Globus pallidus (tissue), 1 donor: ENCODE measurements around the gene S100Z.
A peak's percentile ranks its signal among the peaks of the same experiment; 100 is the strongest.
"Not testable (repeated sequence)": the region's sequence is repeated elsewhere in the genome, so short reads cannot be mapped to it uniquely, and the experiment has no call there.

Source experiments
- DNase-seq: peaks from one replicate; pipeline ENCODE4 v3.0.0-alpha.2; 2015; ENCODE audit warnings: low spot score

The S100Z gene

DNA sequence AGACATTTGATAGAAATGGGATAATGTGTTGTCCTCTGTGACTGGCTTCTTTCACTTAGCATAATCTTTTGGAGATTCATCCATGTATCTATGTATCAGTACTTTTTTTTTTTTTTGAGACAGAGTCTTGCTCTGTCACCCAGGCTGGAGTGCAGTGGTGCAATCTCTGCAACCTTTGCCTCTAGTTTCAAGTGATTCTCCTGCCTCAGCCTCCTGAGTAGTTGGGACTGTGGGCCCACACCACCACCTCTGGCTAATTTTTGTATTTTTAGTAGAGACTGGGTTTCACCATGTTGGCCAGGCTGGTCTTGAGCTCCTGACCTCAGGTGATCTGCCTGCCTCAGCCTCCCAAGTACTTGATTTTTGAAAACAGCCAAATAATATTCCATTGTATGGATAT, 23.4 kb upstream of the S100Z start:
- not testable (repeated sequence) for DNase-seq

DNA sequence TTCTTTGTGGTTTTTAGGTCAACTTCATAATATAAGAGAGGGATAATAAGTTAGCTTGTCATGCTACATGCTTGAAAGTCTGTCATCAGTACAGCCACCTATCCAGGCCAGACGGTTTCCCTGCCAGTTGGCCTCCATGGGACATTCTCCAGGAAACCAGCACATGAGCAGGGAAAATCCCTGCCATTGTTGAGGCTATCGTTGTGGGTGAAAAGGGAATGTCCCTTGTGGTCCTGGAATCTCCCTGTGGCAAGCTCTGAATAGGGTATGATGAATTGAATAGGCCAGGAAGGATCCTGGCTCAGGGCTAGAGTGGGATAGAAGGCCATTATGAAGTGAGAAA, 18.7 kb upstream of the S100Z start:
- DNase-seq = no peak

DNA sequence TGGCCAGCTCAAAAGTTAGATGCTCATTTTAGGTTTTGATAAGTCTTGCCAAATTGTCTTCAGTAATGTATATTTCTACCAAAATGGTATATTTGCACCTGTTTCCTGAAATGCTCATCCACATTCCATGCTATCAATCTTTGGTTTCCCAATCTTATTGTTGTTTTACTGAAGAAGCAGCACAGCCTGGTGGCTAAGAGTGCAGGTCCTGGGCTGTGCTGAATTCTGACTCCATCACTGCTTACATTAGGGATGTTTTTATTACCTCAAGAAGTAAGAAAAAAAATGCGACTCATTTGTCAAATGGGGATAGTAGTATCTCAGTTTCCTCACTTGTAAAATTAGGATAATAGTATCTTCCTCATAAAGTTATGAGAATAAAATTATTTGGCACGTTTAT, 13.6 kb upstream of the S100Z start:
- no peak for DNase-seq

DNA sequence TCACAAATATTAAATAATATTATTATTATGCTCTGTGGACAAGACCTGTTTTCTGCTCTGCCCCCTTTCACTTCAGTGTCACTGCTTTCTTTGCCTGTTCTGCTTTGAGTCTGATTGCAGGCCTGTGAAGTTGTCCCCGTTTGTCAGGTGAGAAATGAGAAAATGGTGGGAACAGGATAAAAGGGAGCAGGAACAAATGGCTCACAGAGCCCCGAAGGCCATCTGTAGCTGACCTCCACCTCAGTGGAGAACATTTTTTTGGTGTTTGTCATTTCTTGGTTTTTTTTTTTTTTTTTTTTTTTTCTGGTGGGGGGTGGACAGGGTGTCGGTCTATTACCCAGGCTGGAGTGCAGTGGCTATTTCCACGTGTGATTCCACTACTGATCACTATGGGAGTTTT, 13.2 kb upstream of the S100Z start:
- no peak for DNase-seq

DNA sequence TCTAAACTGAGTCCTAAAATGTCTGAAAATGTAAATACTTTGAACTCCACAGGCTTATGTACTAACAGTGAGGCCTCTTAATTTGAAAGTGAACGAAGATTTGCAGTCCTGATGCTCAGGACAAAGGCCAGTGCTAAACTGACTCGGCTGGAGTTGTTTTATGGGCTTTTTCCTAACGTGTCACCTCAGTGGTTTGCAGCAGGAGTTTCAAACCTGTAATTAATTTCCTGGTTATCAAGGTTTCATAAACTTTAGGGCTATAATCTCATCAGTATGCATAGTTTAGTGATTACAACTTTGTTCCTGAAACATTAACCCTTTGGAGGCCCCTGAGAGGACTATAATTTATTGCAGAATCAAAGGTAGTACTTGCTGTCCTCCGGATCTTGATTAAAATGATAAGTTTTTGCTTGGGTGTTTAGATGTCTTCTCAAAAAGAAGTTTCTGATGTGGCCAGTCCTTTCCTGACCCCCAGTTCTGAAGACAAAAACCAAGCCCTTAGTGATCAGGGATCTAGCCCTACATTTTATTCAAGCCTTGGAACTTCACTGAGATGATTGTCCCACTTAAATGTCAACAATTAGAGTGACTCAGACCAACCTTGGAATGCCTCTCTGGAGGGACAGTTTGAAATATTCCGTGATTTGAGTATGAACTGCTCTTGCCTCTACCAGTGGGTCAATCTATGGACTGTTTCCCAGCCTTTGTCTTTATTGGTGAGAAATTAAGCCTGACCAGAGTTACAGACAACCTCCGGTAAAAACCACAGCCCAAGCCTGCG, 11.1 kb upstream of the S100Z start:
- no peak for DNase-seq

DNA sequence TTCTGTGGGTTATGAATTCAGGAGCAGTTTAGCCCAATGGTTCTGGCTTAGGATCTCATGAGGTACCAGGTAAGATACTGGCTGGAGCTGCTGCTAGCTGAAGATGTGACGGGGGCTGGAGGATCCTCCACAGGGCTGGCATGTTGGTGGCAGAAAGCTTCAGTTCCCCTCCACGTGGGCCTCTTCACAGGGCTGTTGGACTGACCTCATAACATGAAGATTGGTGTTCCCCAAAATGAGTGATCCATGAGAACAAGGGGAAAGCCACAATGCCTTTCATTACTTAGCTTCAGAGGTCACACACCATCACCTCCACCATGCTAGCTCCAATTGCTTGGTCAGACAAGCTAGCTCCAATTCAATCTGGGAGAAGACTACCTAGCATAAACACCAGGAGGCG, 8.5 kb upstream of the S100Z start:
- DNase-seq = no peak

DNA sequence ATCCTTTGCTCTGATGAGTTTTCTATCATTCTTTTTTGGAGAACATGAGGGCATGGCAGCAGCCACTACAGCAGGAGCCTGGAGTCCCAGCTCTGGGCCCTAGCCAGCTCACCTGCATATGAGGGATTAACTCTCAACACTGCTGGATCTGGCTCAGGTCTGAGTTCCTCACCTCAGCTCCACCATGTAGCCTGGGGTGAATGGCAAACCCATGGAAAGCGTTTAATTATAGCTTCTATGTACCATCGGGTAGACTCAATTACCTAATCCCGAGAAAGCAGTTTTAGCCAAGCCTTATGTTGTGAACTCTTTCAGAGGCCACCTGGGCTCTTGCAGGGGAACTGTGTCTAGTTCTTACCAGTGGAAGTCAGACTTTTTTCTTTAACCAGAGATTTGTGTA, 3.9 kb upstream of the S100Z start:
- no peak for DNase-seq

DNA sequence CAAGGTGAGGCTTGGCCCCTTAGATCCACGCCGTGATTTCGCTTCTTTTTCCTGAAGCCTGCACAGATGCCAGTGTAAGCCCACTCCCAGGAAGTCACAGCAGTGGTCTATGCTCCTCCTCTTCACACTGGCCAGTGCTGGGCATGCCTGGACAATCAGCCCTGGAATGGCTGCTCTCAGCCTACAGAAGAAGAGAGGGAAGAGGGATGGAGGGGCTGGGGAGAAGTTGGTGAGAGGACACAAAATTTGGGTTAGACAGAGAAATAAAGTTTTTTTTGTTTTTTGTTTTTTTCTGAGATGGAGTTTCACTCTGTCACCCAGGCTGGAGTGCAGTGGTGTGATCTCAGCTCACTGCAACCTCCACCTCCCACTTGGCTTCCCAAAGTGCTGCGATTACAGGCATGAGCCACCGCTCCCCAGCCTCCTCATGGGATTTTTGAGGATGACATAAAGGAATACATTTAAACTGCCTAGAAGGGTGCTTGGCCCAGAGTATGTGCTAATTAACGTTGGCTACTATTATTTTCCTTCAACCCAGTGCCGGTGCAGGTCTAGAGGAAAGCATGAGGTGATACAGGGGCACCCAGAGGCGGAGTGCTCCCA, 830 bp downstream of the S100Z start:
- DNase-seq = no peak

DNA sequence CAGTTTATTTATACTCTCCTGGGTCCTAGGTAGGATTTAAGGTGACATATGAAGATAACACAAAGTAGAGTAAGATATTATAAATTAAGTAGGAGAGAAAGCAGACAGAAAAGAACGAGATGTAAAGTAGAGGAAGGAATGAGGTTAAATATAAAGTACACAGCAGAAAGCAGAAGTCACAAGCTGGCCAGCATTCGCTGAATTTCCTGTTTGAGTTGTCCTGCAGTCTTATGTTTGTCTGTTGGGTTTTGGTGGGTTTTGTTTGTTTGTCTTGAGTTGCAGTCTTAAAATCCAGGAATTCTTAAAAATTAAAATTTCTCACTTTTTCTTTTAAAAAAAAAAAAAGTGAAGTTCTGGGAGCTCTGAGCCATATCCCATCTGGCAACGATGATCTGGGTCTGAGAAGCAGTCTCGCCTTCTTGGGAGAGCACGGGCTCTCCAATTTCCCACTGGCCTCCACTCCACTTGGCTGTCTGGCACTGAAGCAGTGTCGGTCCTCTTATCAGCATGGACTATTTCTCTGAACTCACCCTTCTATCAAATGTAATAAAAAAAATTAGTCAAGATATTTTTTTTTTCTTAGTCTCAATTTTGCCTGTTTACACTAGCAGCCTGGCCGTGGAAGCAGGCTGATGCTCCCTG, 2.0 kb downstream of the S100Z start:
- DNase-seq = peak; percentile 29

DNA sequence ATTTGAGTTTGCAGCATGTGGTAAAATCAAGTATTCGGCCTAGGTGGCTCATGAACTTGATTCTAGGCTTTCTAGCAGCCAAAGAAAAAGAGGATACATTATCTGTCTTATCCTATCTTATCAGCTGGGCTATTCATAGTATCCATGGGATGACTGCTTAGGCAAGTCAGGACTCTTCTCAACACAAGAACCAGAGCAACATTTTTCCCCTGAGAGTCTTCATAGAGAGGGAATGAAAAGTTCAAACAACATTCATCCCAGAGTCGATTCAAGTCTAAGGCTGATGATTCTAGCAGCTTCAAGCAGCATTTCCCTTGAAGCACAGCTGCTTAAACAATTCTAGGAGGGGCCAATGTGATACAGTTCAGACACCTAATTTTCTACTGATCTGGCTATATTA, 3.0 kb downstream of the S100Z start:
- DNase-seq = no peak

DNA sequence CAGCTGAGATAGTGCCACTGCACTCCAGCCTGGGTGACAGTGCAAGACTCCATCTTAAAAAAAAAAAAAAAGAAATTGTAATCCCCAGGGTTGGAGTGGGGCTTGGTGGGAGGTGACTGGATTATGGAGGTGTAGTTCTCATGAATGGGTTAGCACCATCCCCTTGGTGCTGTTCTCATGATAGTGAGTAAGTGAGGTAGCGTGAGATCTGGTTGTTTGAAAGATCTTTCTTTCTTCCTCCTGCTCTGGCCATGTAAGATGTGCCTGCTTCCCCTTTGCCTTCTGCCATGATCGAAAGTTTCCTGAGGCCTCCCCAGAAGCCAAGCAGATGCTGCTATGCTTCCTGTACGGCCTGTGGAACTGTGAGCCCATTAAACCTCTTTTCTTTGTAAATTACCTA, 3.9 kb downstream of the S100Z start:
- DNase-seq = not testable (repeated sequence)

DNA sequence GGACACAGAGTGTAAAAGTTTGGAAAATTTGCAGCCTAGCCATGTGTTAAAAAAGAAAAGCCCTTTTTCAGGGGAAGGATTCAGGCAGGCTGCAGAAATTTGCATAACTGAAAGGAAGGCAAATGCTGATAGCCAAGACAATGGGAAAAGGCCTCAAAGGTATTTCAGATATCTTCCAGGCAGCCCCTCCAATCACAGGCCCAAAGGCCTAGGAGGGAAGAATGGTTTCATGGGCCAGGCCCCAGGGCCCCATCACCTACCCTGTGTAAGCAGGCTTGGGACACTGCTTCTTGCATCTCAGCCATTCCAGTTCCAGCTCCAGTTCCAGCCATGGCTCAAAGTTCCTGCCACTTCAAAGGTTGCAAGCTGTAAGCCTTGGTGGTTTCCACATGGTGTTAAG, 4.8 kb downstream of the S100Z start:
- DNase-seq = no peak

DNA sequence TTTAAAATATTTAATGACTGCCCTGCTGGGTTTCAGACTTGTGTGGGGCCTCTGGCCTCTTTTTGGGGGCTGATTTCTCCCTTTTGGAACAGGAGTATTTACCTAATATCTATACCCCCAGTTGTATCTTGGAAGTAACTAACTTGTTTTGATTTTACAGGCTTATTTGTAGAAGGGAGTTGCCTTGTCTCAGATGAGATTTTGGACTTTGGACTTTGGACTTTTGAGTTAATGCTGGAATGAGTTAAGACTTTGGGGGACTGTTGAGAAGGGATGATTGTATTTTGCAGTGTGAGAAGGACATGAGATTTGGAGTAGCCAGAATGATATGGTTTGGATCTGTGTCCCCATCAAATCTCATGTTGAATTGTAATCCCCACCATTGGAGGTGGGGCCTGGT, 5.7 kb downstream of the S100Z start:
- DNase-seq = not testable (repeated sequence)

DNA sequence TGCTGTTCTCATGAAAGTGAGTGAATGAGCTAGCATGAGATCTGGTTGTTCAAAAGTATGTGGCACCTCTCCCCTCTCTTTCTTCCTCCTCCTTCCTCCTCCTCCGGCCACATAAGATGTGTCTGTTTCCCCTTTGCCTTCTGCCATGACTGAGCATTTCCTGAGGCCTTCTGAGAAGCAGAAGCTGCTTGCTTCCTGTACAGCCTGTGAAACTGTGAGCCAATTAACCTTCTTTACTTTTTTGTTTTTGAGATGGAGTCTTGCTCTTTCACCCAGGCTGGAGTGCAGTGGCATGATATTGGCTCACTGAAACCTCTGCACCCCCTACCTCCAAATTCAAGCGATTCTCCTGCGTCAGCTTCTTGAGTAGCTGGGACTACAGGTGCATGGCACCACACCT, 6.1 kb downstream of the S100Z start:
- peak; percentile 34 for DNase-seq

DNA sequence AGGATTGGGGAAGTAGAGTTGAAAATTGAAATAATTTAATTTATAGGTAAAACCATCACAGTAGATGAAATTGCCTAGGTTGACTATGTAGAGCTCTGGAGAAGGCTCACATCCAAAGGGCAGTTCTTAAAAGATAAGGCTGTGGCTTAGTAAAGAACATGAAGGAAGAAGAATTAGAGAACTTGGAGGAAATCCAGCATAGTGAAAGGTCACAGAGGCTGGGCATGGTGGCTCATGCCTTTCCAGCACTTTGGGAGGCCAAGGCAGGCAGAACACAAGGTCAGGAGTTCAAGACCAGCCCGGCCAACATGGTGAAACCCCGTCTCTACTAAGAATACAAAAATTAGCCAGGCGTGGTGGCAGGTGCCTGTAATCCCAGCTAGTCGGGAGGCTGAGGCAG, 7.0 kb downstream of the S100Z start:
- DNase-seq = peak; percentile 16

DNA sequence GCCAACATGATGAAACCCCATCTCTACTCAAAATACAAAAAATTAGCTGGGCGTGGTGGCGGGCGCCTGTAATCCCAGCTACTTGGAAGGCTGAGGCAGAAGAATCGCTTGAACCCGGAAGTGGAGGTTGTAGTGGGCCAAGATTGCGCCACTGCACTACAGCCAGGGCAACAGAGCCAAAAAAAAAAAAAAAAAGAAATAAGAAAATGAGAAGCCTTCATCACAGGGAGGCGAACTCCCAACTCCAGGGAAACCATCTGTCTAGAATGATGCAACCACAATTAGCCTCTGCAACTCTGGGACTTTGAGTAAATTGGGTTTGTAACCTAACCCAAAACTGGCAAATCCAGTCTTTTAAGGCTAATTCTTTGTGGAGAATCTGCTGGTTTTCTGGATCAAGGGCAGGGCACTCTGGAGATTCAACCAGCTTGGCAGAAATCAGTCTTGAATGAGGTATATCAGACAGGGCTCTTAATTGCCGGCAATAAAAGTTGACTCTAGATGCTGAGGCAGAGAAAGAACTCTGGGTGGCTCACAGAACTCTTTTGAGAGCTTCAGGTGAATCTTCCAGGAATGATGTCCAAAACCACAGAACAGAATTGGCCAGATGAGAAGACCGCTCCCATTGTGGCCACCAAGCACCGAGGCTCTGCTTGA, 9.9 kb downstream of the S100Z start:
- no peak for DNase-seq

DNA sequence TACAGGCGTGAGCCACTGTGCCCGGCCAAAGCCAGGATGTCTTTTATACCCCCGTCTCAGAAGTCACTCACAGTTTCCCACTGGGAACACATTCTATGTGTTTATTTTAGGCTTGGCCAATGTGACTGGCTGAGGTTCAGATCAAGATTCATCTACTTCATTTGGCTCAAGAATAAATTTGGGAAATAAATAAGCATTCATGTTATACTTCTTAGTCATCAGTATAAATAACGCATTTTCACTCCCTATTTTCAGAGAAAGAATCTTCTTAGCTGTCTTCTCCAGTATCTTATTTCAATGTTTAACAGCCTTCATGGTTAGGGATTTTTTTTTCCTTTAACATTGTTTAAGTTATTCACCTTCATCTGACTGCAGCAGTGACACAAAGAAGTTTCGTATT, 11.8 kb downstream of the S100Z start:
- DNase-seq = no peak

DNA sequence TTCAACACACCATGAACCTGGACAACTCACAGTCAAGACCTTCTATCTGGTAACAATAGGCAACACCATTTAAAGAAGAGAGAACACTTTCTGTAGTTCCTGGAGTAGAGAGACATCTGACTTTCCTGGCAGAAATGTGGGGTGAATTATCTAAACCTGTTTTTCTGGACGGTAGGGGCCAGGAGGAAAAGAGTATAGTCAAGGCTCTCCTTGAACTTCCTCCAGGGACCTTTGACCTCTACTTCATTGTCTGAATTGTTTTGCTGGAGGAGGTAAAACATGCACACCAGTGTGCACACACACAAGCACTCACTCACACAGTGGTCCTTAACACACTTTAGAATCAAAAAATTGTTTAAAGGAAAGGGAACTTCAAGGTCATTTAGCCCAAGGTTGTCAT, 13.2 kb downstream of the S100Z start:
- no peak for DNase-seq

DNA sequence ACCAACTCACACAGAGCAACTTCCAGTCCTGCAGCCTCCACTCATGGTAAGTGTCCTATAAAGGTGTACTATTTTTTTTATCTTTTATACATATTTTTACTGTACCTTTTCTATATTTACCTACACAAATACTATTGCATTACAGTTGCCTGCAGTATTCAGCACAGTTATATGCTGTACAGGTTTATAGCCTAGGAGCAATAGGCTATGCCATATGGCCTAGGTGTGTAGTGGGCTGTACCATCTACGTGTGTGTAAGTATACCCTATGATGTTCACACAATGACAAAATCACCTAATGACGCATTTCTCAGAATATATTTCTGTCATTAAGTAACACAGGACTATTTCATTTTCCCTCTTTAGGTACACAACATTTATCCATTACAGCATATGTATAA, 16.7 kb downstream of the S100Z start:
- no peak for DNase-seq

DNA sequence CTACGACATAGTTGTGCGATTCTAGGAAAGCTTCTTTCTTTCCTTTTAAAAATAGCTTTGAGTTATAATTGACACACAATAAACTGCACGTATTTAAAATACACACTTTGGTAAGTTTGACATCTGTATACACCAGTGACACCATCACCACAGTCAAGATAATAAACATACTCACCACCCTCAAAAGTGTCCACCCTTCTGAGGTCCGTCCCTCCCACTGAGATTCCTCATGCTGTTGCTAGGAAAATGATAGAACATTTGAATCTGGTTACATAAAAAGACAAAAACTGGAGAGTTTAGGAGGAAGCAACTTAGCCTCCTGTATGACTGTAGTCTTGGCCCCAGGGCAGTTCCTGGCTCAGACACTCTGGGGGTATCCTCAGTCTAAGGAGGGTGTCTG, 17.2 kb downstream of the S100Z start:
- DNase-seq = no peak

DNA sequence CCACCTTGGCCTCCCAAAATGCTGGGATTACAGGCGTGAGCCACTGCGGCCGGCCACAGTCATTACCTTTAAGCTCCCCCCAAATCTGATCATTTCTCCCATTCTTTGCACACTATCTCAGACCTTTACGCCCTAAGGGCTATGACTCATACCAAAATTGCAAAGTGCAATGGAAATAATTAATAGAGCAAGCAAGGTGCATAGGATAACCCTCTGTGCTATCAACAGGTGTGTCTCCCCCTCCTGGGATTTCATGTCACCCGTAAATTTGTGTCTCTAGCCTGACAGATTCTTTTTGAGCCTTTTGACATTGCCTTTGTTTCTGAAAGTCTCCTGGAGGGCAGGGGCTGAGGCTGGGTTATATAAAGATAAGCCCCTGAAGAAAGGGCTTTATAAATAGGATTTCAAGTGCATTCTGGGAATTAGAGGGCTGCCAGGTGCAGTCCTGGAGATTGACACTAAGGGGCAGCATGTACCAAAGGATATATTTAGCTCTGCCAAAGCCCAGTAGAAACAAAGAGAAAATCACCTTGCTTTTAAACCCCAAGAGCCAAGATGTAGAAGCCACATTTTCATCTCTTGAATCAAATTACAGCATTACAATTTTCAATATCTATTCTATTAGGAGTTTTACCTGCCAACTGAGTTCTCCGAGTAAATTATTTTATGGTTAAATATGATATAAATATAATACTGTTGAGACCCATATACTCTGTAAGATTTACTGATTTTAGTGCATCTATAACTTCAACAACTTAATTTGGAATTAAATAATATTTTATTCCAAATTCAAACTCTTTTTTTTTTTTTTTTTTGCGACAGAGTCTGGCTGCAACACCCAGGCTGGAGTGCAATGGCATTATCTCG, 18.2 kb downstream of the S100Z start:
- DNase-seq = peak; percentile 75

DNA sequence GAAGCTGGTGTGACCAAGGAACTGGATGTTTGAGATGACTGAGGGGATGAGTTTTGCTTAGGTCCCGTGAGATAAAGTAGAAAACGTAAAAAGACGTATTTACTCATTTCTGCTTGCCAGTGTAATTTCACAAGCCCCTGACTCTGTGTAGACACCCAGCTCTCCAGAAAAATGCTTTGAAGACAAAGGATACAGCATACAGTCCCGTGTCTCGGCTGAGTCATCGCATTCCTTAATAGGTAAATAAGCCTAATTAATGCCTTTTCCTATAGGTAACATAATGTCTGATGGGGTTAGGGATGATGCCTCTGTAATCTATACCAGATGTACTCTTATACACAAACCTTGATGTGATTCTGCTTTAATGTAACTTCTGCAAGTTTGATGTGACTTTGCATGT, 20.2 kb downstream of the S100Z start:
- DNase-seq = no peak
